A673 (cell line): ENCODE results near the gene ZNF230. TPM values are rescaled to one million over a fixed set of nuclear protein-coding genes. Genes with fewer than 3 reads are reported as not detected.

Experiments
- BruUV-seq: library from RNA; stranded (reverse); fragments of 400-500 nt; replicated peaks from 2 replicates; lab custom pipeline; 2021; lab: Mats Ljungman, UMichigan
- CTCF ChIA-PET: fragments of 300-600 bp; sonication (Branson Sonifier 250); formaldehyde crosslinking; loops from one replicate; lab custom pipeline; 2022; ENCODE audit warnings: antibody characterized with exemption; lab: Charles Lee
- POLR2A ChIA-PET: fragments of 300-600 bp; sonication (Branson Sonifier 250); formaldehyde crosslinking; loops from one replicate; lab custom pipeline; 2022; ENCODE audit warnings: antibody characterized with exemption; ENCODE audit not compliant: low non-redundant PET; lab: Charles Lee
- DNase-seq: peaks from one replicate; pipeline ENCODE4 v3.0.0-alpha.2; 2015; ENCODE audit warnings: low spot score
- H3K27ac ChIP-seq: fragments of 200-600 bp; sonication (generic); 2 replicates; pipeline ENCODE4 v1.5.1; 2016; ENCODE audit warnings: mixed run types, low read depth, mild to moderate bottlenecking, mixed read lengths, antibody characterized with exemption, low read length; ENCODE audit not compliant: poor library complexity, severe bottlenecking
- H3K27me3 ChIP-seq: fragments of 200-600 bp; sonication (generic); replicated peaks from 2 replicates; pipeline ENCODE4 v1.6.1; 2017; ENCODE audit warnings: mixed run types, low read depth, mild to moderate bottlenecking, mixed read lengths, antibody characterized with exemption, low read length; ENCODE audit not compliant: insufficient read depth, poor library complexity
- H3K36me3 ChIP-seq: fragments of 200-600 bp; sonication (generic); 2 replicates; pipeline ENCODE4 v1.6.1; 2016; ENCODE audit warnings: mixed run types, mild to moderate bottlenecking, mixed read lengths, antibody characterized with exemption, low read length; ENCODE audit not compliant: insufficient read depth, poor library complexity, severe bottlenecking
- H3K4me1 ChIP-seq: fragments of 200-600 bp; sonication (generic); 2 replicates; pipeline ENCODE4 v1.6.1; 2017; ENCODE audit warnings: mixed run types, mild to moderate bottlenecking, mixed read lengths, antibody characterized with exemption, low read length; ENCODE audit not compliant: insufficient read depth, poor library complexity, severe bottlenecking
- H3K4me3 ChIP-seq: fragments of 200-600 bp; sonication (generic); 2 replicates; pipeline ENCODE4 v1.5.1; 2016; ENCODE audit warnings: low read depth, mixed run types, mild to moderate bottlenecking, mixed read lengths, low read length; ENCODE audit not compliant: poor library complexity, severe bottlenecking
- H3K9me3 ChIP-seq: fragments of 200-600 bp; sonication (generic); 2 replicates; pipeline ENCODE4 v1.6.1; 2016; ENCODE audit warnings: mixed run types, low read depth, mild to moderate bottlenecking, mixed read lengths, antibody characterized with exemption, low read length; ENCODE audit not compliant: poor library complexity, severe bottlenecking
- CTCF ChIP-seq: fragments of 300-800, 200-600 bp; sonication (generic); conservative IDR thresholded peaks from 2 replicates; pipeline ENCODE4 v1.5.1; 2017; ENCODE audit warnings: low read depth, mild to moderate bottlenecking, antibody characterized with exemption, low read length, moderate library complexity, mixed read lengths
- EZH2 ChIP-seq: fragments of 200-600 bp; sonication (generic); IDR thresholded peaks from 2 replicates; pipeline ENCODE4 v1.6.1; 2017; ENCODE audit warnings: borderline replicate concordance, low read depth, mild to moderate bottlenecking, mixed read lengths, antibody characterized with exemption, low read length; ENCODE audit not compliant: poor library complexity, severe bottlenecking
- intact Hi-C: fragments of 100-400 bp; cut with micrococcal nuclease; formaldehyde crosslinking; loops from one replicate; pipeline ENCODE4 v1.10.0; 2022; ENCODE audit not compliant: unreplicated experiment
- total RNA-seq: library from RNA; stranded (reverse); gene quantifications from 2 replicates; pipeline ENCODE4 v1.2.3, GENCODE V29; 2021

ZNF230 gene
- total RNA-seq, 1 experiment from 2014 or later = 5.4 TPM

- TF ChIP-seq CTCF (no peak), EZH2 (no peak)
- intact Hi-C loops = no loop called here
- Histone ChIP-seq H3K4me3 (no peak overlapping the region), H3K9me3 (no peaks in the 10 kb centered on the region), H3K4me1 (no peaks in the 10 kb centered on the region), H3K27me3 (no peaks in the 10 kb centered on the region), H3K36me3 (no peaks in the 10 kb centered on the region), H3K27ac (no peak overlapping the region)
- ChIA-PET POLR2A (no interaction called here), CTCF (no interaction called here)
- no TSS peak for BruUV-seq
- DNase-seq = no peak
Observed at GRCh38 chr19:44019498-44019897, 16.7 kb downstream of the ZNF230 start.

GRCh38 chr19:44021221-44021620 is 18.5 kb downstream of the ZNF230 start:
- H3K27ac ChIP-seq = no peak overlapping the region
- H3K36me3 ChIP-seq = no peaks in the 10 kb centered on the region
- CTCF ChIA-PET = no interaction called here
- H3K4me1 ChIP-seq = no peaks in the 10 kb centered on the region
- no peaks in the 10 kb centered on the region for H3K27me3 ChIP-seq
- POLR2A ChIA-PET = no interaction called here
- TF ChIP-seq EZH2 (no peak), CTCF (no peak)
- H3K4me3 ChIP-seq = no peak overlapping the region
- H3K9me3 ChIP-seq = no peaks in the 10 kb centered on the region
- DNase-seq = no peak
- BruUV-seq = no TSS peak
- intact Hi-C loops = no loop called here

GRCh38 chr19:44024900-44025216 is 22.1 kb downstream of the ZNF230 start:
- TF ChIP-seq CTCF = no peak
- TF ChIP-seq EZH2 = no peak
- Histone ChIP-seq H3K36me3 (peaks cover 28% of the 10 kb centered on the region), H3K27ac (no peak overlapping the region), H3K4me3 (peak overlapping the region; percentile 77), H3K4me1 (no peaks in the 10 kb centered on the region), H3K27me3 (no peaks in the 10 kb centered on the region), H3K9me3 (peaks cover 9% of the 10 kb centered on the region)
- ChIA-PET CTCF (no interaction called here), POLR2A (interaction anchor here (0.7 kb wide), 1 partner anchor 186 kb away, joined by 3 read pairs; no protein-coding TSS in a partner anchor)
- intact Hi-C loops = no loop called here
- no TSS peak for BruUV-seq
- DNase-seq = no peak
